Measurements from ENCODE around the gene PDGFD. TPM values are rescaled to one million over a fixed set of nuclear protein-coding genes. Genes with fewer than 3 reads are reported as not detected.

The PDGFD gene
- total RNA-seq, 1 donor from 2014 or later, result 3.9 TPM

DNA sequence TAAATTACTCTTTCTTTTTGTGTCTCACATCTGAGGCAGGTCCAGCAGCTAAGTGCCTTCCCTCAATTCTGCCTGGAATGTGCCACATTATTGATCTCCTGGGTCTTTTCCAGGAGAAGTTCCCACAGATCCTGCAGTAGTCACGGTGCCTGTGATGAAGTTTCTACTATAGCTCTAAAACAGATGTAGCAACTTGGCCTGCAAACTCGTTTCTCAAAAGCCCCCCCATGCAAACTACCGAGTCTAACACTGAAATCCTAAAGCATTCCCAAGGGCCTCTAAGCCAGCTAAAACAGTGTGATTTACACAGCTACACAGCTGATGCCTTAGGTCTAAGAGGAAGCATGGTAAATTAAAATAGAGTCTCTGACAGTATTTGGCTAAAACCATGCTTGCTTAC is 73.2 kb downstream of the PDGFD start:
- no peaks in the 10 kb centered on the region for H3K27me3 ChIP-seq (ENCODE audit: low read depth)
- H3K36me3 ChIP-seq, result no peaks in the 10 kb centered on the region
- DNase-seq (no peak), ATAC-seq (no peak)
- no peaks in the 10 kb centered on the region for H3K4me1 ChIP-seq
- H3K27ac ChIP-seq, result no peak overlapping the region
- TF ChIP-seq CTCF (IDR thresholded peaks at IDR 0.05), result no peak
- intact Hi-C loops (cut with DNase I), result no loop called here
- no peak overlapping the region for H3K4me3 ChIP-seq
- H3K9me3 ChIP-seq, result no peaks in the 10 kb centered on the region

- ATAC-seq (no peak), DNase-seq (no peak)
- H3K4me1 ChIP-seq, result no peaks in the 10 kb centered on the region
- H3K9me3 ChIP-seq, result no peaks in the 10 kb centered on the region
- intact Hi-C loops (cut with DNase I), result no loop called here
- H3K36me3 ChIP-seq, result no peaks in the 10 kb centered on the region
- H3K27me3 ChIP-seq (ENCODE audit: low read depth), result no peaks in the 10 kb centered on the region
- no peak overlapping the region for H3K4me3 ChIP-seq
- no peak overlapping the region for H3K27ac ChIP-seq
- no peak for TF ChIP-seq CTCF (IDR thresholded peaks at IDR 0.05)
These were observed 74.5 kb downstream of the PDGFD start for GRCh38 chr11:104089481-104089880.

DNA sequence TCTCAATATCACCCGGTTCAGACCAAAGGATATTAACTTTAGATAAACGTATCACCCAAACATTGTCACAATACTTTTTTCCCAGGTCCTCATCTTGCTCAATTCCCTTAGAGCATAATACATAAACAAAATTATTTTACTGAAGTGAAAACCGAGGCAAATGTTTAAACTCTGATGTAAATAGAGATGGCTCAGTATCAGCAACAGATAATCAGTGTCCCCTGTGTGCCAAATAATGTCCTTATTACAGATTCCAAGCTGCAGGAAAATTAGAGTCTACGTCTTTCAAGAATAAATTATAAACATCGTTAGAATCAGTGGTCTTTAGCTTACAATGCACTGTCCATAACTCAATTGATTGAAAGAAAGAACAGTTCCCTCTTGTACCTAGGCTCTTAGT is 77.3 kb downstream of the PDGFD start:
- DNase-seq (no peak), ATAC-seq (no peak)
- H3K36me3 ChIP-seq, result no peaks in the 10 kb centered on the region
- intact Hi-C loops (cut with DNase I), result no loop called here
- no peak for TF ChIP-seq CTCF (IDR thresholded peaks at IDR 0.05)
- no peaks in the 10 kb centered on the region for H3K9me3 ChIP-seq
- no peaks in the 10 kb centered on the region for H3K4me1 ChIP-seq
- no peaks in the 10 kb centered on the region for H3K27me3 ChIP-seq (ENCODE audit: low read depth)
- no peak overlapping the region for H3K27ac ChIP-seq
- no peak overlapping the region for H3K4me3 ChIP-seq

GRCh38 chr11:104078995-104079394 is 85.0 kb downstream of the PDGFD start:
- ATAC-seq (no peak), DNase-seq (no peak)
- H3K4me3 ChIP-seq, result no peak overlapping the region
- H3K9me3 ChIP-seq, result no peaks in the 10 kb centered on the region
- H3K27ac ChIP-seq, result no peak overlapping the region
- H3K27me3 ChIP-seq (ENCODE audit: low read depth), result no peaks in the 10 kb centered on the region
- TF ChIP-seq CTCF (IDR thresholded peaks at IDR 0.05), result no peak
- H3K4me1 ChIP-seq, result no peaks in the 10 kb centered on the region
- intact Hi-C loops (cut with DNase I), result no loop called here
- H3K36me3 ChIP-seq, result no peaks in the 10 kb centered on the region

GRCh38 chr11:104078245-104078644 is 85.7 kb downstream of the PDGFD start:
- DNase-seq (no peak), ATAC-seq (no peak)
- intact Hi-C loops (cut with DNase I), result no loop called here
- no peaks in the 10 kb centered on the region for H3K36me3 ChIP-seq
- no peaks in the 10 kb centered on the region for H3K4me1 ChIP-seq
- TF ChIP-seq CTCF (IDR thresholded peaks at IDR 0.05), result no peak
- H3K27me3 ChIP-seq (ENCODE audit: low read depth), result no peaks in the 10 kb centered on the region
- no peaks in the 10 kb centered on the region for H3K9me3 ChIP-seq
- H3K27ac ChIP-seq, result no peak overlapping the region
- H3K4me3 ChIP-seq, result no peak overlapping the region

DNA sequence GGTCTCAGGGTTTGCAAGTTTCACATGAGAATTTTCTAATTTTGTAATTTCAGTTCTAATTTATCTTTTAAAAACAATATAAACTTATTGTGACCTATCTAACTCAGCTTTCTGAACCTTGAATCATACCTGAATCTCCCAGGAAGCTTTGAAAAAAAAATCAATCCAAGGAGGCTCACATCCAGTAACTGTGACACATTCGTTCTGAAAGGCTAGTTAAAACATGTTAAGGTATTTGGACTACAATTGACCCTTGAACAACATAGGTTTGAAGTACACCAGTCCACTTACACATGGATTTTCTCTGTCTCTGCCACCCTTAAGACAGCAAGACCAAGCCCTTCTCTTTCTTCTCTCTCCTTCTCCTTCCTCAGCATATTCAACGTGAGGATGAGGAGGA is 87.5 kb downstream of the PDGFD start:
- H3K27me3 ChIP-seq (ENCODE audit: low read depth), result no peaks in the 10 kb centered on the region
- TF ChIP-seq CTCF (IDR thresholded peaks at IDR 0.05), result no peak
- ATAC-seq (no peak), DNase-seq (no peak)
- no peak overlapping the region for H3K27ac ChIP-seq
- H3K9me3 ChIP-seq, result no peaks in the 10 kb centered on the region
- no peak overlapping the region for H3K4me3 ChIP-seq
- no peaks in the 10 kb centered on the region for H3K36me3 ChIP-seq
- H3K4me1 ChIP-seq, result no peaks in the 10 kb centered on the region
- intact Hi-C loops (cut with DNase I), result no loop called here

Measured in lower lobe of right lung (tissue), 2 donors.